NCI-H446 treated with DMSO at 0.1 percent for 48 hours (cell line): ENCODE data around the gene DNAI7.

Experiments used
- DNase-seq: peaks from one replicate; lab custom pipeline; 2025; lab: John Stamatoyannopoulos, UW

The DNAI7 gene, protein sequence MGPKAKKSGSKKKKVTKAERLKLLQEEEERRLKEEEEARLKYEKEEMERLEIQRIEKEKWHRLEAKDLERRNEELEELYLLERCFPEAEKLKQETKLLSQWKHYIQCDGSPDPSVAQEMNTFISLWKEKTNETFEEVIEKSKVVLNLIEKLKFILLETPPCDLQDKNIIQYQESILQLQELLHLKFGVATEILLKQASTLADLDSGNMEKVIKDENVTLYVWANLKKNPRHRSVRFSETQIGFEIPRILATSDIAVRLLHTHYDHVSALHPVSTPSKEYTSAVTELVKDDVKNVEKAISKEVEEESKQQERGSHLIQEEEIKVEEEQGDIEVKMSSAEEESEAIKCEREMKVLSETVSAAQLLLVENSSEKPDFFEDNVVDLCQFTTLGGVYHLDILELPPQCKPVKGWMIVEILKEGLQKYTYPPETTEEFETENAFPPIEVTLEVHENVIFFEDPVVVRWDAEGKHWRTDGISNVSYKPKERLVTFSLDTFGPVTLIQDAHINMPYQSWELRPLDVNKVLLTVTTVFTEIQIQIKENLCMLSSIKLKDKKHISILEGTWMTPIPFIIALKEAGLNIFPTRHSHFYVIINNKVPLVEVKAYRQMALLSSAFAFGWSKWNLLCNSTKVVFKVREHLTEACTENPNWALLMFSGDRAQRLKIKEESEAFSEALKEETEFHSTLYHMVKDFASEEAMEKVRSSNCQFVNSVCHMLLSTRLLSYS

DNA sequence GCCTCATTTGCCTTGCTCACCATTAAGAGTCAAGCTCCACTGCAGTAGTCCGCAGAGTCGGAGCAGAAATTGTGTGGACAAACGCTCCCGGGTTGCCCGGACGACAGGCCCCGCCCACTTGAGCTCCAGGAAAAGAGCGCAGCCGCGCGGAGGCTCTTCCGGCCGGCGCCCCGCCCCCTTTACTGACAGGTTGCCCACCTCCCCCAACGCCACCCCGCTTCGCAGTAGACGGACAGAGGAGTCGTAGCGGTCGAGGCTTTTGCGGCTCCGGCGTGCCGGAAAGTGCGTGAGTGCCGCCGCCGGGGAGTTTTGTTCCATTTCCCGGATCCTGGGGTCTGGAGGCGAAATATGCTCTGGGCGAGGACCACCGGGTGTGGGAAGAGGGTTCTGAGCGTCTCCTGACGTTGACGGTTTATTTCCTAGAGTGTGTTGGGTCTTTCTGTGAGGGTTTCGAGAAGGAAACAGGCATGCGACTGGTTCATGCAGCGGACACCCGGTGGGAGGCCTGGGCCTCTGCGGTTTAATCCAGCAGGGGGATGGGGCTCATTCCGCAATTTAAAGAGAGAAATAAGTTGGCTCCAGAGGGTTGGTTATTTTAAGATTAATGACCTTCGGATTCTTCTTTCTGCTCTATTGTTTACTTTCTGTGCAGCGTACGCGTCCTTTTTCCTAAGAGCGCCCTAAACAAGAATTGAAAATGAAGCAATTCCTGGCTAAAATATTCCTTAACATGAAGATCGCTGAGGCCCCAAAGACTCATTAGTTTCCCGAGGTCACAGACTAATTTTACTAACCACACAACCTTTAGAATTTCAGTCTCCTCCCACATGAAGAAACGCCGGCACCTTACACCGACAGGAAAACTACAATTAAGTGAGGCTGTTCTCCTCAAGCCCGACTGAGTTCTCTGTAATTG is at the start of gene DNAI7, which contains the start of gene ETFRF1:
Gene DNAI7 (minus strand): TSS at position 105 of the 916 bp plus-strand sequence. CDS start 82 bp downstream, at position 23.
Gene ETFRF1 (plus strand): TSS at position 182 of the 916 bp plus-strand sequence. CDS start 8,720 bp downstream, outside the sequence.
- peak; percentile 83 for DNase-seq

DNA sequence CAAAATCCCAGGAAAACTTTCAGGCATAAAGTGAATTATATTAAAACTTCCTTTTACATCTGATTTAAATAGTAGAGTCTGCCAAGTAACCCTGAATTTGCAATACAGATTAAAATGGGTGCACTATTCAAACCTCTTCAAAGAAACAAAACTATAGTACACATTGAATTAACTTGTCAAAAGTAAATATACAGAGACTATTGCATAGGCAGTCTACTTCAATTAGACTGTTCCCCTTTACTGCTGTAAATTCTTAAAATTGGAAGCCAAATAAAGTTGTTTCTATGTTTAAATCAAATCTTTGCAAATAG is 48.7 kb upstream of the DNAI7 start:
- no peak for DNase-seq

- no peak for DNase-seq
These were observed 48.2 kb upstream of the DNAI7 start for GRCh38 chr12:25242981-25243679.

DNA sequence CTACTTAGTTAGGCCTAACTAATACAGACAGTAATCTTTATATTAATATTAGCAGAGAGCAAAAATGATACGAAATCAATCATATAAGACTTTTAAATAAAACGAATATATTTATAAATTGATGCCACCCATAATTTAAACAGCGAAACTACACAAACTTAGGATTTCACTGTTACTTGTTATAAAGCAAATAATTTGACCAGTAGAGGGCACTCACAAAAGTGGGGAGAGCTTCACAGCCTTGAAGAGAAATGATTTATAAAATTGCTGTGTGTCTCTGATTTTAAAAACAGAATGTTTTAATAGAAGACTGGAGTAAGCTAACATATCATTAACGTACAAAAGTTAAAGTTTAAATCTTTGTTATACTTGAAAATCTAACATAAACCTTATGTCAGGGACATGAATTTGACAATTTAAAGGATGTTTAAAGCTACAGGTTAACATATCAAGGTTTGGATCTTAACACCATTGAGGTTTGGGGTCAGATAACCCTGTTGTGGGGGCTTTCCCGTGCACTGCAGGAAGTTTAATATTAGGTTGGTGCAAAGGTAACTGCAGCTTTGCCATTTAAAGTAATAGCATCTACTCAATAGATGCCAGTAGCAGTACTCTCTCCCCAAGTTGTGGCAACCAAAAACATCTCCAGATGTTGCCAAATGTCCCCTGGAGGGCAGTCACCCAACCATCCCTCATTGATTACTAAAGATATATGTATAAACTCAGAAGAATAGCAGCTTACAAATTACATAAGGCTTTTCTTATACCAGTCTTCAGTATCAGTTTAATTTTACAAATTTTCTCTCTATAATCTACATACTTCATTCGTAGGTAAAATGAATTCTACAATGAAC is 46.4 kb upstream of the DNAI7 start:
- no peak for DNase-seq

GRCh38 chr12:25236626-25237025 is 41.7 kb upstream of the DNAI7 start:
- DNase-seq = no peak

DNA sequence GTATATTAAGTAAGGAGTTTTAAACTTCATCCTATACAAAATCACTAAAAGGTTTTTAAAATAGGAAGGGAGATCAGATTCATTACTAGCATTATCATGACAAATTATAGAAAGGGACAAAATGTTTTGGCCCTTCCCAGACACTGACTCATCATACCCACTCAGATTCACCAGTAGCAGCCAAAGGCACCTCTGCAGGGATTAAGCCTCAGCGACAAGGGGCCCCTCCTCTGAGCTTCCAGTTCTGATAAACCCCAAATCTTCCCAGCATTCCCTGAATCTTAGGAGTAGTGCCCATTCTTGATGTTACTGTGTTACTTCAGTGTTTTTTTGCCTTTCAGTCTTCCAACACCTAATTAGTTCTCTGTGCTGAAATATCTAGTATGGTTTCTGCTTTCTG is 41.2 kb upstream of the DNAI7 start:
- no peak for DNase-seq

- no peak for DNase-seq
These were observed 18.4 kb upstream of the DNAI7 start for GRCh38 chr12:25213338-25213737.

DNA sequence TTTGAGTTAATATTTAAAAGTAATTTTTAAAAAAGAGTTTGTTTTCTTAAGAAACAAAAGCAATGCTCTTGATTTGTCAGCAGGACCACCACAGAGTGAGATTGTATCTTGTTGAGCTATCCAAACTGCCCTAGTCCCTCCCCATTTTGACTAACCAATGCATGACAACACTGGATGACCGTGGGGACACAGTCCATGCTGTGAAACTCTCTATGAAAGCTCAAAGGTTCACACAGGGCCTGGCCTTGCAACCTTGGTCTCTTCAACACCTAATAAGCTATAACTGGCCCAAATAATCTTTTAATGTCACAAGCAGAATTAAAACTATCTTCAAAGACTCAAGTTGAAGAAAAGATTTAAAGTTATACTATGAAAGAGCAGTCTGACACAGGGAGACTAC is 13.6 kb upstream of the DNAI7 start:
- DNase-seq = no peak

GRCh38 chr12:25207846-25208245 is 12.9 kb upstream of the DNAI7 start:
- DNase-seq = no peak

GRCh38 chr12:25207411-25207810 is 12.5 kb upstream of the DNAI7 start:
- DNase-seq = no peak

DNA sequence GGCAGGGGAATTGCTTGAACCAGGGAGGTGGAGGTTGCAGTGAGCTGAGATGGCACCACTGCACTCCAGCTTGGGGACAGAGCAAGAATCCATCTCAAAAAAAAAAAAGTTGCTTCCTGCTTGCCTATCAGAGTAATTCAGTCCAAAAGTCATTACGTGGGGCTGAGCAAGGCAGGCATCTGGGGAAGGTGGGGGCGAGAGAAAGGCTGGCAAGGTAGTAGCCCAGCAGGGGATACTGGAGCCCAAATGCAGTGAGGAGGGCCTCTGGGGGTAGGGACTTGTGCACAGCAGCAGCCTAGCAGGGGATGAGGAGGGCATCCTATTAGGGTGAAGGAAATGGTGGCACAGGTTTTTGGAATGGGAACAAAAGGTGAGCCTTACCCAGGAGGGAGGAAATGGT is 7.2 kb upstream of the DNAI7 start:
- no peak for DNase-seq

DNA sequence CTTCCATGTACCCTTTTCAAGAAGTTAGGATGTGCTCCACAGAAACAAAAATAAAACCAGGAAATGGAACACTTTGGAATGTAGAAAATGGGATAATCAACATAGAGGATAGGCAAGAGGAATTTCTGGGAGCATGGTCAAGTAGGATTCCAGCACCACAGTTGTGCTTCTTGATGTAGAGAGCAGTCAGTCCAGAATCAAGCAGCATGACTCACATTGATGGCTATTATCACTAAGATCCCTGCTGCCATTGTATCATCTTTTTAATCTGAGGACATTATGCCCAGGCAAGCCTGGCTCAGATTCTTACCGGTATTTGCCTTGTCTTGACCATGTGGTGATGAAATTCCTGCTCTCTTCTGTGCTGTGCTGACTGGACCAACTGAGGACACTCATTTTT is 5.7 kb upstream of the DNAI7 start:
- no peak for DNase-seq

DNA sequence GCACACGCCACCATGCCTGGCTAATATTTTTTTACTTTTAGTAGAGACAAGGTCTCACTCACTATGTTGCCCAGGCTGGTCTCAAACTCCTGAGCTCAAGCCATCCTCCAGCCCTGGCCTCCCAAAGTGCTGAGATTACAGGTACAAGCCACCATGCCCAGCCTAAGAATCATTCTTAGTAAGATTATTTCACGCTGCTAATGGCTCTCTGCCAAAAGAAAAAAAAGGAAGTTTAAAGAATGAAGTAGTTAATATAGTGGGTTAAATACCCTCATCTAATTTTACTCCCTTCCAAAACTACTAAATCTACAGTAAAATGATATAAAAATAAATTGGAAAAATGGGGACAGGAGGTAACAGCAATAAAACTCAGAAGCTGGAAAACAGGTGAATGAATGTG is 2.6 kb upstream of the DNAI7 start:
- DNase-seq = no peak

DNA sequence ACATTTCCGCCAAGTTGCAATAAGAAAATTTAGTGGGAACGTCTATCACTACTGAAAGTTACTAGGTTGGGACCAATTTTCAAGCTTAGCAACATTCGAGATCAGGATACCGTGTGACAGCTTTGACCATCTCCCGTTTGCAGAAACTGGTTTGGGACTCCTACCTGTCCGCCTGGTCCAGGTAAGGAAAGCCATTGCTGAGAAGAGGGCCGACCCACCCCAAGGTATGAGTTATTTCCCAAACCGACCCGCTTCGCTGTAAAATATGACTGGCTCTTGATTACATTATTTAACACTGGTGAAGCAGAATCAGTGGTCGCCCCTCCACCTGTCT is 271 bp downstream of the DNAI7 start:
- DNase-seq = no peak

DNA sequence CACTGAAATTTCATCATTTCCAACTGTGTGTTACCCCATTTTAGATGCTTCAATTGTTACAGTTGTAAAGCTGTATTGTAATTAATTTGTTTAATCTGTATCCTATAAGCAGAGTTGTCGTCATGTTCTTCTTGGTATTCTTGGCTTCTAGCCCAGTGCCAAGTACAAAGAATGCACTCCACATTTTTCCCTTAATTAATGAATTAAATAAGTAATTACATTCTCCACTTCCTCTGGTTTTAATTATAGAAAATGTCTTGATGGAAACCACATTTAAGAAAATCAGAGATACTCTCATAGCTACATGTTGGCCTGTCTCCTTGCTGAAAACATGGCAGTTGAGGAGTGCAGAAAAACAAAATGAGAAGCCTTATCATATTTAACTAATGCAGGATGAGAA is 746 bp downstream of the DNAI7 start:
- DNase-seq = no peak

GRCh38 chr12:25190793-25191192 is 4.2 kb downstream of the DNAI7 start:
- DNase-seq = no peak

GRCh38 chr12:25189656-25190055 is 5.3 kb downstream of the DNAI7 start:
- no peak for DNase-seq

- DNase-seq = no peak
These were observed 7.2 kb downstream of the DNAI7 start for GRCh38 chr12:25187781-25188180.

DNA sequence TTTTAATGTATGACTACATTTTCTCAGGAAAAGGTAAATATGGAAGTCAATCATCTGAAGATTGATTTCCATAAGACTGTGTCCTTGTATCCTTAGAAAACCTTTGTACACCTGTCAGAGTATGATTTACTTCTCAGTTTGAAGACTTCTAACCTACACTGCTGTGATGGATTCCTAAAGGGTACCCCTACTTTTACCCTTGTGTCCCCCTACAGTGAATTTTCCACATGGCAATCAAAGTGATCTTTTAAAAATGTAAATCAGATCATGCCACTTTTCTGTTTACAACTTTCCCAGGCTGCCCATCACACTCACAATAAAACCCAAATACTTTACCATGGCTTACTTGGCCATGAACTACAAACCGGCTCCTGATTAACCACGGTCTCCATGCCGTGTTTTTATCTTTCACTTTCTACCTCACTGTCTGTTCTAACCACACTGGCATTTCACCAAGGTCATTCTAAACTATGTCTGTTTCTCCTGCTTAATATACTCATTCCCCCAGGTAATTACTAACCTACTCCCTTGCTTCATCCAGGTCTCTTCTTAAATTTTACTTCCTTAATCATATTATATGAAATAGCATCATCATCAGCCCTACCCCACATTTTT is 8.1 kb downstream of the DNAI7 start:
- DNase-seq = no peak

- DNase-seq = no peak
These were observed 8.7 kb downstream of the DNAI7 start for GRCh38 chr12:25186038-25186787.
